Fibroblast of skin of left quadriceps (primary cell): Measurements from ENCODE around the gene RNF135.
"Not testable (repeated sequence)": the region's sequence is repeated elsewhere in the genome, so short reads cannot be mapped to it uniquely, and the experiment has no call there.

ENCODE experiments used
- DNase-seq, 2 experiments: peaks; one replicate each; pipeline ENCODE4 v3.0.0-alpha.2; 2013; ENCODE audit warnings: low read depth in 2 of 2

Gene RNF135, protein sequence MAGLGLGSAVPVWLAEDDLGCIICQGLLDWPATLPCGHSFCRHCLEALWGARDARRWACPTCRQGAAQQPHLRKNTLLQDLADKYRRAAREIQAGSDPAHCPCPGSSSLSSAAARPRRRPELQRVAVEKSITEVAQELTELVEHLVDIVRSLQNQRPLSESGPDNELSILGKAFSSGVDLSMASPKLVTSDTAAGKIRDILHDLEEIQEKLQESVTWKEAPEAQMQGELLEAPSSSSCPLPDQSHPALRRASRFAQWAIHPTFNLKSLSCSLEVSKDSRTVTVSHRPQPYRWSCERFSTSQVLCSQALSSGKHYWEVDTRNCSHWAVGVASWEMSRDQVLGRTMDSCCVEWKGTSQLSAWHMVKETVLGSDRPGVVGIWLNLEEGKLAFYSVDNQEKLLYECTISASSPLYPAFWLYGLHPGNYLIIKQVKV

DNA sequence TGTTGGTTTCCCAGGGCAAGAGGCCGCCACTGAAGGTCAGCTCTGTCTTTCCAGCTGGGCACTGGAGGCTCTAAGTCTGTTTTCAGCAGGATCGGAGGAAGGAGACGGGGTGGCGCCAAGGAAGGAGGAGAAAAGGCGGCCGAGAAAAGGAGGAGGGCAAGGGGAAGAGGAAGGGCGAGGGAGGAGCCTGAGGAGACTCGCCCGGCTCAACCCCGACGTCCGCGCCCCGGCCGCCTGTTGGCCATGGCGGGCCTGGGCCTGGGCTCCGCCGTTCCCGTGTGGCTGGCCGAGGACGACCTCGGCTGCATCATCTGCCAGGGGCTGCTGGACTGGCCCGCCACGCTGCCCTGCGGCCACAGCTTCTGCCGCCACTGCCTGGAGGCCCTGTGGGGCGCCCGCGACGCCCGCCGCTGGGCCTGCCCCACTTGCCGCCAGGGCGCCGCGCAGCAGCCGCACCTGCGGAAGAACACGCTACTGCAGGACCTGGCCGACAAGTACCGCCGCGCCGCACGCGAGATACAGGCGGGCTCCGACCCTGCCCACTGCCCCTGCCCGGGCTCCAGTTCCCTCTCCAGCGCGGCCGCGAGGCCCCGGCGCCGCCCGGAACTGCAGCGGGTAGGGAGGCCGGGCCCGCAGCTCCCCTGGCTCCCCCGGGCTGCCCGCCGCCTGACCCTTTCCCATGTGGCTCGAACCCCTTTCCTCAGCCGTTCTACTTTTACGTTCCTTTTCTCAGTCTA, at the start of gene RNF135:
Gene RNF135 (plus strand): TSS at position 209 of the 737 bp plus-strand sequence. CDS start 35 bp downstream, at position 244.
- peak; percentile 61 to 64 for DNase-seq

DNA sequence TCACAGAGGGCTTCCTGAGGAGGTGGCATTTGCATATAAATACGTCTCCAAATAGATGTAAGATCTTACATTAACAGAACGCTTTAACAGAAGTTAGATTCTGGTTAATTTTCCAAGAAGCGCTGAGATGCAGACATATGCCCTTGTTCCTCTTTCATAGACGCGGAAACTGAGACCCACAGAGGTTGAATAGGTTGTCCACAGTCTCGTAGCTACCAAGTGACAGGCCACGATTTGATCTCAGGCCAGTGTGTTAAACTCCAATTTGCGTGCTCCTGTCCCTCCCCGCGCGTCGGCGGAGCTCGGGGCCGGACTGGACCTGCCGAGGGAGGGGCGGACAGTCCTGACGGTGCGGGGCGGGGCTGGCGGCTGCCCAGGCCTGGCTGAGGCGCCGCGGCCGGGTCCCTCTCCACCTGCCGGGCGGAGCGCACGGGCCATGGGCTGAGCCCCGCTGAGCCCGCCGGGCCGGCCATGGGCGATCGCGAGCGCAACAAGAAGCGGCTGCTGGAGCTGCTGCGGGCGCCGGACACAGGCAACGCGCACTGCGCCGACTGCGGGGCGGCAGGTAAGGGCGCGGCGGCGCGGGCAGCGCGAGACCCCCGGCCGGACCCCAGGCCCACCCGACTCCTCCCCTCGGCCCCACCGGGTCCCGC, 49.2 kb upstream of the RNF135 start, which contains the start of gene ADAP2:
Gene ADAP2 (plus strand): TSS at position 402 of the 653 bp plus-strand sequence. CDS start 70 bp downstream, at position 472.
- no peak for DNase-seq

DNA sequence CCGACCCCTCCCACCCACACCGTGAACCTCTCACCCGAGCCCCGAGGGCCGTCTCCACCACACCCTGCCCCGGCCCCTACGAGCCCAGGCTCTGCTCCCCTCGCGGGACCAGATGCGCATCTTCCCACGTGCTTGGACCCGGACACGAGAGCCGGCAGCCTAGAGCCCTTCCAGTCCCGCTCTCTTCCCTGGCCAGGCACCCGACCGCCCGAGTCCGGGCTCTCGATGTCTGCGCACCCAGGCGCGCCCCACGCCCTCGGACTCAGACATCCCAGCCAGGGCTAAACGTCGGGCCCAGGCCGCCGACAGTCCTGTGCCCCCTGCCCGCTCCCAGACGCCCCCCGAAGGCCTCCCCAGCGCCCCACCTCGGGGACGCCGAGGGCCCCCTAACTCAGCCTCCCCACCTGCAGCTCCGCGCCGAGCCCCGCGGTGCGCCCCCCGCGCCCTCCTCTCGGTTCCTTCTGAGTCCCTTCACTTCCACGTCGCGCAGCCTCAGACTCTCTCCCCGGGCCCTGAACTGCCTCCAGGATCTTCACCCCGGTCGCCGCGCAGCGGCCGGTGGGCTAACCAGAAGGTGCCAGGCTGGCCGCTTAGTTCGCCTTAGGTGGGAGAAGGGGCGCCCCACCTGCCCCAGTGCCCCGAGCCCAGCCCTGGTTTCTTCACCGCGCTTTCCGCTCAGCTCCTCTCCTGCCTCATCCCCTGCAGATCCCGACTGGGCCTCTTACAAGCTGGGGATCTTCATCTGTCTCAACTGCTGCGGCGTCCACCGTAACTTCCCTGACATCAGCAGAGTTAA, 48.4 kb upstream of the RNF135 start:
- no peak for DNase-seq

DNA sequence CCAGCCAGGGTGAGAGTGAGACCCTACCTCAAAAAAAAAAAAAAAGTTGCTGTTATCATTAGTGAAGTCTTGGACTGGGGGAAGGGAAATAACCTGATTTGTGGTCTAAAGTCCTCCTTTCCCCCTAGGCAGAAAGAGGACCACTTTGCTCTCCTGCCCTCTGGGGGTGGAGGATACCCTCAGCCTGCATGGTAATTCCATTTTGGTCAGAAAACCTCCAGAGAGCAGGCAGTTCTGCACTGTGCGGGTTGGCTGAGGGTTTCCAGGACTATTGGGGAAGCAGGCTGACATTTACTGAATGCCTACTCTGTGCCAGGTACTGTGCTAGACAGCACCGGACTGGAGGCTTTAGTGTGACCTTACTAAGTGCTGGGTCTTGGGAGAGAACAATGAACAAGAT, 46.5 kb upstream of the RNF135 start:
- DNase-seq: no peak

DNA sequence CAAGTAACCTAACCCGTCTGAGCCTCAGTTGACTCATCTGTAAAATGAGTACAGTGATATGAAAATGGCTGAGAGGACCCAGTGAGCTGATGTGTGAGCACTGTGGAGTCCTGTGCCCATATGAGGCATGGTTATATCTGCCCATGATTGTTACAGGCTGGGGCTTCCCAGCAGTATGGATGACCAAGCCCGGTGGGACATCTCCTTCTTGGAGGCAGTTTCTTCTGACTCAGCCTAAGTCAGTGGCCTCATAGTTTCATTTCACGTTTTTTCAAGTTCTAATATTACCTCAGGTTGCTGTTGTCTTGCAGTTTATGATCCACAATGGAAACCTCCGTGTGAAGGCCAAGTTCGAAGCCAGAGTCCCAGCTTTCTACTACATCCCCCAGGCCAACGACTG, 44.3 kb upstream of the RNF135 start:
- no peak for DNase-seq

DNA sequence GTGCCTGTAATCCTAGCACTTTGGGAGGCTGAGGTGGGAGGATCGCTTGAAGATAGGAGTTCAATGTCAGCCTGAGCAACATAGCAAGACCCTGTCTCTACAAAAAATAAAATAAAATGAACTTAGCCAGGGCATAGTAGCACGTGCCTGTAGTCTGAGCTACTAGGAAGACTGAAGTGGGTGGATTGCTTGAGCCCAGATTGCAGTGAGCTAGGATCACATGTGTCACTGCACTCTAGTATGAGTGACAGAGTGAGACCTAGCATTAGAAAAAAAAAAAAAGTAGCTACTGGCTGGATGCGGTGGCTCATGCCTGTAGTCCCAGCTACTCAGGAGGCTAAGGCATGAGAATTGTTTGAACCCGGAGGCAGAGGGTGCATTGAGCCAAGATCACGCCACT, 43.1 kb upstream of the RNF135 start:
- no peak for DNase-seq

DNA sequence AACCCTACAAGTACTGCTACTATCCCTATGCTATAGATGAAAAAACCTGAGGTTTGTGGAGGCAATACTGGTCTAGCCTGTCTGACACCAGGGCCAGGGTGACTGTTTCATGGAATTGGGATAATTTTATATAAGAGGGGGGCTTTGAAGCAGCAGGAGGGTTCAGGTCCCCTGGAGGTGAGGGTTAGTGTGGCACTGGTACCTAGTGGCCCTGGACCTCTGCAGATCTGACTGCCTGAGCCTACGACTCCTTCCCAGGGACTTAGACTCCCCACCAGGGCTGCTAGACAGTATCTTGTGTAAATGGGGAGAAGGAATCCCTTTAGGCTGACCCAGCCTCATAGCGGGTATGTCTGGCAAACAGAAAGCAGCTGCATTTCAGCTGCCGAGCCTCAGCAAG, 42.3 kb upstream of the RNF135 start:
- no peak for DNase-seq

DNA sequence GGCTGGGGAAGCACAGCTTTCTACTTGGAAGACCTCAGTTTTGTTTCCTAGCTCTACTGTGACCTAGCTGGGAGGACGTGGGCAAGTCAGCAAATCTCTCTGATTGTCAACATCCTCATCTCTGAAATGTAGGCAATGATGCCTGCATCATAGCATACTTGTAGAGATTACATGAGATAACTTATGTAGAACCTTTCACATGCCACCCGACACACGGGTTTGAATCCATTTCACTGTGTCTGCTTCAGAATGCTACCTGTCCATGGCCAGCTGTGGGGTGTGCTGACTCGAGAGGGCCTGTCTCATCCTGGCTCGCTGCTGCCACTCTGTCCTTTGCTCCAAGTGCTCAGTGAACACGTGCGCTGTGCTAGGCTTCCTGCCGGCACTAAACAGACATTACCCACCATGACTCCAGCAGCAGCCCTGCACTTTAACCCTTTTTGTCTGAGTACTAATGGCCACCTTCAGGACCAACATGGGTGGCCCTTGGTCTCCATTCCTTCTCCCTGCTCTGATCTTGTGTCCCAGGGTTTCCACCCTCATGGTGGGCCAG, 41.7 kb upstream of the RNF135 start:
- no peak for DNase-seq

DNA sequence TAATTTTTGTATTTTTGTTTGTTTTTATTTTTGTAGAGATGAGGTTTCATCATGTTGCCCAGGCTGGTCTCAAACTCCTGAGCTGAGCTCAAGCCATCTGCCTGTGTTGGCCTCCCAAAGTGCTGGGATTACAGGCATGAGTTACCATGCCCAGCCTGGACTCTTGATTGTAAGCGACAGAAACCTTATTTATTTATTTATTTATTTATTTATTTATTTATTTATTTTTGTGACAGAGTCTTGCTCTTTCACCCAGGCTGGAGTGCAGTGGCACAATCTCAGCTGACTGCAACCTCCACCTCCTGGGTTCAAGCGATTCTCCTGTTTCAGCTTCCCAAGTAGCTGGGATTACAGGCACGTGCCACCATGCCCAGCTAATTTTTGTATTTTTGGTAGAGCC, 41.0 kb upstream of the RNF135 start:
- not testable (repeated sequence) for DNase-seq

DNA sequence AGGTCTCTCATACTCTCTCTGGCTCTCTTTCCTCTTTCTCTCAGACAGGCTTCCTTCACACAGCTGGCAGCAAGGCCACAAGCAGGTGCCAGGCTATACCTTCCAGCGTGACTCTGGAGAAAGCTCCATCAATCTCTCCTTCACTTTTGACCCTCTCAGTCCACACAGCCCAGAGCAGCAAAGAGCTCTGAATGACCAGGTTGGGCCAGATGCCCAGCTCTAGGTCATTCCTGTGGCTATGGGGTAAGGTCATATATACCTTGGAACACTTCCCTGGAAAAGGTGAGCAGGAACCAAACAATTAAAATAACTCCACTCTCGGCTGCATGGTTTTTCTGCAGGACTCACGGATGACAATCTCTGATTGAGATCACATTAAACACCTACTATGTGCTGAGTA, 40.3 kb upstream of the RNF135 start:
- no peak for DNase-seq

DNA sequence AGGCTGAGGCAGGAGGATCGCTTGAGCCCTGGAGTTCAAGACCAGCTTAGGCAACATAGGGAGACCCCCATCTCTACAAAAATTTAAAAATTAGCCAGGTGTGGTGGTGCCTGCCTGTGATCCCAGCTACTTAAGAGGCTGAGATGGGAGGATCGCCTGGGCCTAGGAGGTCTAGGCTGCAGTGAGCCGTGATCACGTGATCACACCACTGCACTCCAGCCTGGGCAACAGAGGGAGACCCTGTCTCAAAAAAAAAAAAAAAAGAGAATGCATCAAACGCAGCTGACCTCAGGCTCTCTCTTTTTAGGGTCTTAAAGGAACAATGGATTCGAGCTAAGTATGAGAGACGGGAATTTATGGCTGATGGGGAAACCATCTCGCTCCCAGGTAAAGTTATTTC, 39.3 kb upstream of the RNF135 start:
- not testable (repeated sequence) for DNase-seq

DNA sequence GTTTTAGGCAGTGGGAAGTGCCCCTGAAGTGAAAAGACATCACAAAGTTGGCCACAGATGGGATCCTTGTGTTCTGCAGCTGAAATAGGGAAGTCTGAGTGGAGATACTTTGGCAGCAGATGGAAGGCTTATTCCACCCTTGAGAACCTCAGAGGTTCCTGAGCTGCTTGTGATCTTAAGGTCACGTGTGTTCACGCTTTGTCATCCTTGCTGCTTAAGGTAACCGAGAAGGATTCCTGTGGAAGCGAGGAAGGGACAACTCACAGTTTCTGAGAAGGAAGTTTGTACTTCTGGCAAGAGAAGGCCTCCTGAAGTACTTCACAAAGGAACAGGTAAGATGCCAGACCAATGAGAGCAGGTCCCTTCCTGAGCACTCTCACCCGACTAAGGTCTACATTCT, 36.9 kb upstream of the RNF135 start:
- no peak for DNase-seq

DNA sequence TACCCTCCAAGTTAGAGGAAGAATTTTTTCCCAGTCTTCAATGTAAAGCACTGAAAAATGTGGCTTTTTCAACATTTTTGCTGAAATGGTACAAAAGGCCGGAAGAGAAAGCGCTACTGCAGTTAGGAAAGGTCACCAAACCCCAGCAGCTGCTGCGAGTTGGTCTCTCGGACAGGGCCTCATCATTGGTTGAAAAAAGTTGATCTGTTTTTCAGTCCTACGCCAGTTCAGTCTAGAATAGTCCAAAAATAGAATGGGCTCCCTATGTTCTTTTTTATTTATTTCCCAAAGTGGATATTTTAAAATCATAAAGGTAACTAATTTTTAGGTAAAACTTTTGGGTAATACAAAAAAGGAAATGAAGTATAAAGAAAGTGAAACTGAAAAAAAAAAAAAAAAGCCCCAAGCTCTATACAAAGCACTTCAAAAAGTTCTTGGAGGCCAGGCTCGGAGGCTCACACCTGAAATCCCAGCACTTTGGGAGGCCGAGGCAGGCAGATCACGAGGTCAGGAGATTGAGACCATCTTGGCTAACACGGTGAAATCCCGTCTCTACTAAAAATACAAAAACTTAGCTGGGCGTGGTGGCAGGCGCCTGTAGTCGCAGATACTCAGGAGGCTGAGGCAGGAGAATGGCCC, 31.7 kb upstream of the RNF135 start:
- no peak for DNase-seq

DNA sequence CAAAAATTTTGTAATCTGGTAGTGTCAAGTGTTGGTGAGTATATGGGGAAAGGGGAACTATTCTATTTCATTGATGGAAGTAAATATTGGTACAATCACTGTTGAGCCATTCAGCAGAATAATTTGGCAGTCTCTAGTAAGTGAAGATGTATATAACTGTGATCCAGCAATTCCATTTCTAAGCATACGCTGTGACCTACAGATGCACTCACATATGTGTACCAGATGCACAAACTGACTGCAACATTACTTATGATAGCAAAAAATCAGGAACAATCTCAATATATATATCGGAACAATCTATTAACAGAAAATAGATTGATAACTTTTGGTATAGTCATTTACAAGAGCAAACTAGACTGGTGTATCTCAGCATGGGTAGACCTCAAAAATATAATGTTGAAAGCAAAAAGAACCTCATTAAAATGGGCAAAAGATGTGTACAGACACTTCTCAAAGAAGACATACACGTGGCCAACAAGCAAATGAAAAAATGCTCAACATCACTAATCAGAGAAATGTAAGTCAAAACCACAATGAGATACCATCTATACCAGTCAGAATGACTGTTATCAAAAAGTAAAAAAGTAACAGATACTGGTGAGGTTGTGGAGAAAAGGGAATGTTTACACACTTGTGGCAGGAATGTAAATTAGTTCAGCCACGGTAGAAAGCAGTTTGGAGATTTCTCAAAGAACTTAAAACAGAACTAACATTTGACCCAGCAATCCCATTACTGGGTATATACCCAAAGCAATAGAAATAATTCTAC, 28.3 kb upstream of the RNF135 start:
- peak in 1 of 2 experiments; percentile 16 for DNase-seq

DNA sequence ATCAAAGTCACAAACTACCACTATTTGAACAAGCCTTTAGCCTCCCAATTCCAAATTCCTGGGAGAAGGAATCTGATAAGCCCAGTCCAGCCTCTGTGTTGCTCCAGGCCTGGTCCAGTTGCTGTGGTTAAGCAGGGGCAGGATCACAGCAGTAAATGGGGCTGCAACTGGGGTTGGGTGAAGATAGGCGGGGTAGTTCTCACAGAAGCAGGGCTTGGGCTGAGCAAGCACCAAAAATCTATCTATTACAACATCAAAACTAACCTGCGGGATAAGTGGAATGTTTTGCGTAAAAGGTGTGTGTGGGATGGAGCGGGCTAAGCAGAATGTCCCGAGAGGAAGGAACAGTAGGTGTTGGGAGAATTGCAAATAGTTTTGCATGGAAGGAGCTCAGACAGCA, 23.0 kb upstream of the RNF135 start:
- no peak for DNase-seq

DNA sequence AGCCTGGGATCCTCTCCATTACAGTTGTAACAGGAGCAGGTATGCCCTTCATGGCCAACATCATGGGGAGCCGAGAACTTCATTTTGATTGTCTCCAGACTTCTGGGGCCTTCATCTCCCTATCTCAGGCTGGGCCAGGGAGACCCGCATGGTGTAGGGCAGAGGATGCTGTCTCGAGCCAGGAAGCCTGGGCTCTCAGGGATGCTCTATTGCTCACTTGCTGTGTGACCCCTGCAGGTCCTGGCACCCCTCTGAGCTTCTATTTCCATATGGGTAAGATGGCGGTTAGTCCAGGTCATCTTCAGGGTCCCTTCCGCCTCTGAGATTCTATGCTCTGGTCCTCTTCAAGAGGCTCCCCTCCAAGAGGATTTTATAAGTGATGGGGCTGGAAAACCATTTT, 20.6 kb upstream of the RNF135 start:
- no peak for DNase-seq

DNA sequence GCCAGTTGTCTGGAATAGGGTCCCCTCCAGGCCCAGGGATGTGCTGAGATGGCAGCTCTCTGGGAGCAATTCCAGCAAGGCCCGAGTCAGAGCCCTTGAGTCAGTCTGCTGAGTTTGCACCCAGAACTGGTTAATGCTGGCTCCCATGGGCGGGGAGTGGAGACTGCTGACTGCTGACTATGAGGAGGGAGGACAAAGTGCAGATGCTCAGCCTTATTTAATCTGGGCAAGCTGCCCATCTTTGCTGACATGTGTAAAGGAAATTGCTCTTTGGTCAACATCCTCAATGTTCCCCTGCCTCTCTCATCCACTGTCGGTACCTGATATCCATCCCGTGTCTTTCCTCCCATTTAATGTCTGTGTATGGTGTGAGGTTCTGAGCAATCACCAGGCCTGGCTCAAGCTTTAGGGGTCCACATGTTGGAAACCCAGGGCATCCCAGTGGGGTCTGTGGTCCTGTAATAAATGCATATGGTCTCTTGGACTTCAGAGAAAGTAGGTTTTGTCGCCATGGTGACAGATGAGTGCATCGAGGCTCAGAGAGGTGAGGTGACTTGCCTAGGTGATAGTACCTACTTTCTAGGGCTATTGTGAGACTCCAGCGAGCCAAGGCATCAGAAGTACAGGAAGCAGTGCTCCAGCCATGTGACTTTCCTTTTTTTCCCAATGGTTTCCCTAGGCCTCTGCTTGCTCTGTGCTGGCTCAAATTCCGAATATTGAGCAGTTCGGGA, 20.0 kb upstream of the RNF135 start:
- peak; percentile 44 to 46 for DNase-seq

DNA sequence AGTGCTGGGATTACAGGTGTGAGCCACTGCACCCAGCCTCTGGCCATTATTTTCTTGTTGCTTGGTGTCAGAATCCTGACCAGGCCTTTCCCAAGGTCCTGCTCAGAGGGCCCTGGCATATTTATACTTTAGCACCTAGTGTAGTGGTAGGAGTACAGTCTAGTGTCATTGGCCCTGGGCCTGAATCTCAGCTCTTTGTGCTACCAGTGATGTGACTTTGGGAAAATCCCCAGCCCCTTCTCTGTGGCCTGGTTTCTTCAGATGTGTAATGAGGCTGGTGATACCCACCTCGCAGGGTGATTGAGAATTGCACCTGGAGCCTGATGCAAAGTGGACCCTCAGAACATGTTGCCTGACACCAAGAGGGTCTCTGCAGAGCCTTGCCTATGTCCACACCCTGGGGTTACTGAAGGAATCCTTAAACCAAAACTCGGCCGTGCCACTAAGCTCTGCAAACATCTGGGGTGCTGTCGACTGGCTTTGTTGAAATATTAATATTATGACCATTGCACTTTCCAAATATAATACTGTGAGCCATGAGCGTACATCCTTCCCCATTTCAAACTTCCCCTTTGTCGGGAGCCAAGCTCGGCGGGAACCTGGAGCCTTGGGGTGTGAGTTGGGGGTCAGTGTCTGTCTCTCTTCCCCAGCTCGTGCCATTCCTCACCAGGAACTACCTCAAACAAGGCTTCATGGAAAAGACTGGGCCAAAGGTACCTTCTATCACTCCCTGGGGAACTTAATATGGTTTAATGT, 18.0 kb upstream of the RNF135 start:
- no peak for DNase-seq
